Neural cell (in vitro differentiated cells): ENCODE results near the gene HMGN2. TPM values are rescaled to one million over a fixed set of nuclear protein-coding genes. Genes with fewer than 3 reads are reported as not detected.

Experiments used
- H2AFZ ChIP-seq: fragments of 200-600, 300-800 bp; sonication (generic), shearing (Covaris generic); 2 replicates; pipeline ENCODE4 v1.6.0; 2014; ENCODE audit warnings: low read depth, mild to moderate bottlenecking, antibody characterized with exemption, low read length, moderate library complexity
- H3F3A ChIP-seq: fragments of 200-600 bp; shearing (Covaris generic); 2 replicates; pipeline ENCODE4 v1.6.1; 2016; ENCODE audit warnings: mild to moderate bottlenecking, moderate library complexity, mixed read lengths, antibody characterized with exemption, low read length; ENCODE audit not compliant: insufficient read depth, poor library complexity, severe bottlenecking
- H3K27ac ChIP-seq: fragments of 200-600, 300-800 bp; sonication (generic), shearing (Covaris generic); 2 replicates; pipeline ENCODE4 v1.5.1; 2014; ENCODE audit warnings: mild to moderate bottlenecking, low read length, moderate library complexity
- H3K27me3 ChIP-seq: fragments of 300-800, 200-600 bp; sonication (generic), shearing (Covaris generic); 2 replicates; pipeline ENCODE4 v1.6.0; 2014; ENCODE audit warnings: mild to moderate bottlenecking, low read depth, low read length, moderate library complexity; ENCODE audit not compliant: insufficient read depth
- H3K36me3 ChIP-seq: fragments of 300-800, 200-600 bp; sonication (generic), shearing (Covaris generic); 2 replicates; pipeline ENCODE4 v1.5.1; 2014; ENCODE audit warnings: mild to moderate bottlenecking, antibody characterized with exemption, low read length, moderate library complexity; ENCODE audit not compliant: insufficient read depth
- H3K4me2 ChIP-seq: fragments of 300-800, 200-600 bp; sonication (generic), shearing (Covaris generic); 2 replicates; pipeline ENCODE4 v1.6.0; 2014; ENCODE audit warnings: mild to moderate bottlenecking, low read length
- H3K4me3 ChIP-seq: fragments of 300-800, 200-600 bp; sonication (generic), shearing (Covaris generic); 2 replicates; pipeline ENCODE4 v1.5.1; 2014; ENCODE audit warnings: mild to moderate bottlenecking, low read length, moderate library complexity
- H3K79me2 ChIP-seq: fragments of 200-600 bp; shearing (Covaris generic); replicated peaks from 2 replicates; pipeline ENCODE4 v1.6.0; 2014; ENCODE audit warnings: mild to moderate bottlenecking, low read length, moderate library complexity; ENCODE audit not compliant: insufficient read depth
- H3K9ac ChIP-seq: fragments of 300-800, 200-600 bp; sonication (generic), shearing (Covaris generic); 2 replicates; pipeline ENCODE4 v1.6.1; 2016; ENCODE audit warnings: mild to moderate bottlenecking, low read length, mixed read lengths
- H3K9me2 ChIP-seq: fragments of 200-600 bp; shearing (Covaris generic); 2 replicates; pipeline ENCODE4 v1.6.1; 2016; ENCODE audit warnings: mild to moderate bottlenecking, low read length, mixed read lengths; ENCODE audit not compliant: insufficient read depth
- H3K9me3 ChIP-seq: fragments of 200-600, 300-800 bp; sonication (generic), shearing (Covaris generic); 2 replicates; pipeline ENCODE4 v1.6.1; 2016; ENCODE audit warnings: mild to moderate bottlenecking, mixed run types, low read length, moderate library complexity, mixed read lengths
- H4K20me1 ChIP-seq: fragments of 200-600 bp; shearing (Covaris generic); 2 replicates; pipeline ENCODE4 v1.6.1; 2016; ENCODE audit warnings: mild to moderate bottlenecking, mixed run types; ENCODE audit not compliant: insufficient read depth
- CTCF ChIP-seq: fragments of 450-650 bp; IDR thresholded peaks from 2 replicates; pipeline ENCODE4 v1.5.1; 2014; ENCODE audit warnings: antibody characterized with exemption, mild to moderate bottlenecking, moderate library complexity; ENCODE audit not compliant: poor library complexity, severe bottlenecking
- EP300 ChIP-seq: fragments of 450-650 bp; conservative IDR thresholded peaks from 2 replicates; pipeline ENCODE4 v1.6.1; 2014; ENCODE audit warnings: antibody characterized with exemption, mild to moderate bottlenecking, moderate library complexity; ENCODE audit not compliant: poor library complexity, severe bottlenecking
- EZH2 ChIP-seq: fragments of 200-600, 300-800 bp; shearing (Covaris generic), sonication (generic); IDR thresholded peaks from 2 replicates; pipeline ENCODE4 v1.6.1; 2014; ENCODE audit warnings: antibody characterized with exemption, low read length, borderline replicate concordance, mild to moderate bottlenecking; ENCODE audit not compliant: insufficient read depth, poor library complexity, severe bottlenecking
- MXI1 ChIP-seq: fragments of 450-650 bp; conservative IDR thresholded peaks from 2 replicates; pipeline ENCODE4 v1.6.1; 2014; ENCODE audit warnings: antibody characterized with exemption, mild to moderate bottlenecking; ENCODE audit not compliant: poor library complexity, severe bottlenecking
- POLR2AphosphoS5 ChIP-seq: IDR thresholded peaks from 2 replicates; pipeline ENCODE4 v1.6.1; 2012
- RAD21 ChIP-seq: fragments of 450-650 bp; conservative IDR thresholded peaks from 2 replicates; pipeline ENCODE4 v1.6.1; 2014; ENCODE audit warnings: antibody characterized with exemption, mild to moderate bottlenecking, moderate library complexity
- SMC3 ChIP-seq: fragments of 450-650 bp; conservative IDR thresholded peaks from 2 replicates; pipeline ENCODE4 v1.6.1; 2014; ENCODE audit warnings: antibody characterized with exemption, mild to moderate bottlenecking, moderate library complexity; ENCODE audit not compliant: poor library complexity
- TAF1 ChIP-seq: IDR thresholded peaks from 2 replicates; pipeline ENCODE4 v1.6.1; 2012; ENCODE audit warnings: low read depth
- polyA plus RNA-seq: library from polyadenylated mRNA; depleted of rRNA; stranded (reverse); fragments of >200 nt; gene quantifications from 2 replicates; pipeline ENCODE4 v1.2.3, GENCODE V29; 2014
- TF ChIP-seq, protein P1 (sequence below): IDR thresholded peaks from 2 replicates; pipeline ENCODE4 v1.6.1; 2012; ENCODE audit warnings: borderline replicate concordance

Gene HMGN2
- polyA plus RNA-seq, 1 donor from 2014 or later: 615 TPM

DNA sequence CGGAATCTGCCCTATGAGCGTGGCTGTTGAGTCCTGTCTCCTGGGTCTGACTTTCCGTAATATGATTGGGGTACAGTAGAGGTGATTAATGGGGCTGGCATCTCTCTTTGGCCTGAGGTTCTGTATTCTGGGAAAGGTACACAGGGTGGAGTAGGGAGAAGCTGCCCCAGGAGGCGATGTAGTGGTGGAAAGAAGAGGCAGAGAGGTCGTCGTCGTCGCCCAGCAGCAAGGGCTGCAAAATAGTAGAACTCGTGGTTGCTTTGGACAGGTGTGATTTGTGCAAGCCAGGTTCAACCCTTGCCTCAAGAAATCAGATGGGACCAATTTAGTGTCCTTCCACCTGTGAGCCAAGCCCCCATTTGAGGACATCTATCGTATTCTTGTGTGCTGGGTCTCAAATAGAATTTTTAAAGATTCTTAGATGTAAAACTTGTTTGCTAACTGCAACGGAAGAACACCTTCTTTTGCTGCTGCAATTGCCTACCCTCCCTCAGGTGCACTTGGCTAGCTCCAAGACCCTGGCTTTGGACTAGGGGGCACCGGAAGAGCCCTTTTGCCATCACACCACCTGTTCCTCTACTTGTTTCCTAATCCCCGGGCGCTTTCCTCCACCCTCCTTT is 1.3 kb upstream of the HMGN2 start:
- H3K36me3 ChIP-seq: no peaks in the 10 kb centered on the region
- H3K27ac ChIP-seq: peak overlapping the region; percentile 96
- no peaks in the 10 kb centered on the region for H3K9me3 ChIP-seq
- TF ChIP-seq EZH2: no peak
- no peak for TF ChIP-seq RAD21
- no peak for TF ChIP-seq SMC3
- TF ChIP-seq POLR2AphosphoS5: no peak
- TF ChIP-seq, protein P1, sequence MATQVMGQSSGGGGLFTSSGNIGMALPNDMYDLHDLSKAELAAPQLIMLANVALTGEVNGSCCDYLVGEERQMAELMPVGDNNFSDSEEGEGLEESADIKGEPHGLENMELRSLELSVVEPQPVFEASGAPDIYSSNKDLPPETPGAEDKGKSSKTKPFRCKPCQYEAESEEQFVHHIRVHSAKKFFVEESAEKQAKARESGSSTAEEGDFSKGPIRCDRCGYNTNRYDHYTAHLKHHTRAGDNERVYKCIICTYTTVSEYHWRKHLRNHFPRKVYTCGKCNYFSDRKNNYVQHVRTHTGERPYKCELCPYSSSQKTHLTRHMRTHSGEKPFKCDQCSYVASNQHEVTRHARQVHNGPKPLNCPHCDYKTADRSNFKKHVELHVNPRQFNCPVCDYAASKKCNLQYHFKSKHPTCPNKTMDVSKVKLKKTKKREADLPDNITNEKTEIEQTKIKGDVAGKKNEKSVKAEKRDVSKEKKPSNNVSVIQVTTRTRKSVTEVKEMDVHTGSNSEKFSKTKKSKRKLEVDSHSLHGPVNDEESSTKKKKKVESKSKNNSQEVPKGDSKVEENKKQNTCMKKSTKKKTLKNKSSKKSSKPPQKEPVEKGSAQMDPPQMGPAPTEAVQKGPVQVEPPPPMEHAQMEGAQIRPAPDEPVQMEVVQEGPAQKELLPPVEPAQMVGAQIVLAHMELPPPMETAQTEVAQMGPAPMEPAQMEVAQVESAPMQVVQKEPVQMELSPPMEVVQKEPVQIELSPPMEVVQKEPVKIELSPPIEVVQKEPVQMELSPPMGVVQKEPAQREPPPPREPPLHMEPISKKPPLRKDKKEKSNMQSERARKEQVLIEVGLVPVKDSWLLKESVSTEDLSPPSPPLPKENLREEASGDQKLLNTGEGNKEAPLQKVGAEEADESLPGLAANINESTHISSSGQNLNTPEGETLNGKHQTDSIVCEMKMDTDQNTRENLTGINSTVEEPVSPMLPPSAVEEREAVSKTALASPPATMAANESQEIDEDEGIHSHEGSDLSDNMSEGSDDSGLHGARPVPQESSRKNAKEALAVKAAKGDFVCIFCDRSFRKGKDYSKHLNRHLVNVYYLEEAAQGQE: no peak
- TF ChIP-seq CTCF: no peak
- no peak for TF ChIP-seq TAF1
- TF ChIP-seq MXI1: no peak
- no peak for TF ChIP-seq EP300
- no peak overlapping the region for H2AFZ ChIP-seq
- no peaks in the 10 kb centered on the region for H3K9me2 ChIP-seq
- peak overlapping the region; percentile 86 for H3K4me2 ChIP-seq
- peaks cover 21% of the 10 kb centered on the region for H3K79me2 ChIP-seq
- H3F3A ChIP-seq: no peaks in the 10 kb centered on the region
- peak overlapping the region; percentile 98 for H3K9ac ChIP-seq
- H3K4me3 ChIP-seq: peak overlapping the region; percentile 91
- peaks cover 21% of the 10 kb centered on the region for H4K20me1 ChIP-seq
- no peaks in the 10 kb centered on the region for H3K27me3 ChIP-seq

- no peak for TF ChIP-seq POLR2AphosphoS5
- peak; percentile 57 for TF ChIP-seq MXI1
- TF ChIP-seq TAF1: peak; percentile 18
- peak; percentile 36 for TF ChIP-seq SMC3
- TF ChIP-seq EZH2: no peak
- TF ChIP-seq EP300: no peak
- no peak for TF ChIP-seq RAD21
- TF ChIP-seq, protein P1: no peak
- TF ChIP-seq CTCF: peak; percentile 10
- H3F3A ChIP-seq: no peaks in the 10 kb centered on the region
- no peaks in the 10 kb centered on the region for H3K9me2 ChIP-seq
- H2AFZ ChIP-seq: peak overlapping the region; percentile 32
- peak overlapping the region; percentile 91 for H3K4me3 ChIP-seq
- peaks cover 21% of the 10 kb centered on the region for H3K79me2 ChIP-seq
- peaks cover 29% of the 10 kb centered on the region for H4K20me1 ChIP-seq
- peak overlapping the region; percentile 98 for H3K9ac ChIP-seq
- no peaks in the 10 kb centered on the region for H3K27me3 ChIP-seq
- peak overlapping the region; percentile 86 for H3K4me2 ChIP-seq
- H3K9me3 ChIP-seq: no peaks in the 10 kb centered on the region
- H3K36me3 ChIP-seq: no peaks in the 10 kb centered on the region
- H3K27ac ChIP-seq: peak overlapping the region; percentile 96
Measured at GRCh38 chr1:26471498-26472319, 531 bp upstream of the HMGN2 start.
